ENCODE measurements around the gene OXA1L. TPM values are rescaled to one million over a fixed set of nuclear protein-coding genes. Genes with fewer than 3 reads are reported as not detected.

OXA1L gene
- total RNA-seq, 1 experiment from 2014 or later = 146 TPM

GRCh38 chr14:22780941-22781300, 14.4 kb downstream of the OXA1L start:
- TF ChIP-seq EGR1 (IDR thresholded peaks at IDR 0.05; ENCODE audit: low read depth) = no peak
- TF ChIP-seq SRF (IDR thresholded peaks at IDR 0.05; ENCODE audit: low read depth) = no peak
- no peak for TF ChIP-seq ZBTB33 (IDR thresholded peaks at IDR 0.05; ENCODE audit: extremely low read depth, insufficient replicate concordance, low read length)
- no peak for TF ChIP-seq EZH2phosphoT487 (IDR thresholded peaks at IDR 0.05; ENCODE audit: borderline replicate concordance)
- TF ChIP-seq POLR2A (IDR thresholded peaks at IDR 0.05; ENCODE audit: borderline replicate concordance, extremely low read depth, insufficient read depth, insufficient read length) = no peak
- no peak for TF ChIP-seq ZFX (IDR thresholded peaks at IDR 0.05)
- no peak for TF ChIP-seq JUND (IDR thresholded peaks at IDR 0.05)
- no peak for TF ChIP-seq EZH2 (IDR thresholded peaks at IDR 0.05)
- TF ChIP-seq TCF7L2 (IDR thresholded peaks at IDR 0.05; ENCODE audit: borderline replicate concordance, extremely low read depth, insufficient read depth, insufficient read length) = no peak
- no peak for TF ChIP-seq ATF3 (IDR thresholded peaks at IDR 0.05)
- no peak for TF ChIP-seq MAX (IDR thresholded peaks at IDR 0.05)
- no peak for TF ChIP-seq SIN3A (IDR thresholded peaks at IDR 0.05; ENCODE audit: low read depth)
- no peak for TF ChIP-seq SP1 (IDR thresholded peaks at IDR 0.05; ENCODE audit: low read depth)
- no peak for TF ChIP-seq ZNF274 (IDR thresholded peaks at IDR 0.05; ENCODE audit: low read depth, low read length)
- Histone ChIP-seq H3K9me3 (ENCODE audit: control insufficient read depth in 1 of 2, insufficient read depth in 1 of 2, low read depth in 1 of 2, low read length in 2 of 2) (no peaks in the 10 kb centered on the region), H2AFZ (ENCODE audit: low read depth, low read length, poor library complexity, severe bottlenecking) (no peak overlapping the region), H3K27ac (ENCODE audit: low read depth, low read length) (no peak overlapping the region), H3K4me2 (ENCODE audit: low read length) (no peak overlapping the region), H3K9ac (ENCODE audit: low read length) (no peak overlapping the region), H4K20me1 (ENCODE audit: insufficient read depth) (no peaks in the 10 kb centered on the region), H3K36me3 (ENCODE audit: control insufficient read depth in 1 of 2, insufficient read depth in 2 of 2, low read length in 2 of 2) (no peaks in the 10 kb centered on the region), H3K9me2 (ENCODE audit: insufficient read depth) (no peaks in the 10 kb centered on the region), H3K79me2 (ENCODE audit: insufficient read depth, low read length) (no peaks in the 10 kb centered on the region), H3K4me1 (ENCODE audit: control insufficient read depth in 1 of 2, insufficient read depth in 2 of 2, low read length in 2 of 2) (peaks cover 0 to 3% of the 10 kb centered on the region in 2 experiments; a peak in 2 of 4 replicates), H3K27me3 (ENCODE audit: insufficient read depth, low read length) (no peaks in the 10 kb centered on the region), H3K4me3 (replicated peaks in 1 of 2; ENCODE audit: low read depth in 1 of 2, low read length in 2 of 2) (no peak overlapping the region)
- RAD21 ChIA-PET (ENCODE audit: low non-redundant PET in 1 of 2, low total read pairs in 2 of 2, uncharacterized antibody in 2 of 2, unreplicated experiment in 2 of 2) = no interaction called here
- intact Hi-C loops (cut with micrococcal nuclease) = no loop called here
- no peak for ATAC-seq
- BruUV-seq (replicated peaks) = no TSS peak
- DNase-seq (ENCODE audit: low read depth, low spot score) = no peak
- POLR2A ChIA-PET = no interaction called here
- CTCF ChIA-PET = no interaction called here
